ENCODE data around the gene ACTA1. TPM values are rescaled to one million over a fixed set of nuclear protein-coding genes. Genes with fewer than 3 reads are reported as not detected.
"Not testable (repeated sequence)": the region's sequence is repeated elsewhere in the genome, so short reads cannot be mapped to it uniquely, and the experiment has no call there.

ACTA1 gene
- total RNA-seq (2014; rRNA removed; shearing (Covaris generic)), result not detected in 2 replicates

DNA sequence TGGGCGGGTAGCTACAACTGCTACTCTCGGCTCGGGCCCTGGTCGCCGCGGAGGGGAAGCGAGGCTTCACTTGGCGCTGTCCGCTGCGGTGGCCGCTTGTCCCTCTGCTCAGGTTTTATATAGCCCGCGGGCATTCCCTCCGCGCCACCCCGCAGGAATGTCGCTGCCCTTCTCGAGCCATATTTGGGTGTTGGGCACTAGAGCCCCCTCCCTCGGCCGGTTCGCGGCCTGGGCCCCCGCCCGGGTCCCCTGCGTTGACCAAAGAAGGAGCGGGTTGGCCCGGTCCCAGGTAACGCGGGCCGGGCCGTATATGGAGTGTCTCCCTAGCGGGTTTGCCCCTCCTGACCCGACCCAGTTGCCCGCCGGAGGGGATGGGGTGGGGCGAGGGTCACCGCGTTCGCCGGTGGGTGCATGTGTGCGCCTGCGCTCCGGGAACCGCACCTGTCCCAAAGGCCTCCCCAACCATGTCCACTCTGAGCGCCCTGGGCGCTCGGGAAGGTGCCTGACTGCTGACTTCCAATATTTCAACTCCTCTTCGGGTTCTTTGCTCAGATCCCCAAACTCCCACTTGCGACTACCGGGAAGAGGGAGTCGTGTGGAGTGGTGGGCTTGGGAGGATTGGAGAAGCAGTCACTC is at the start of gene ACTA1:
TSS of gene ACTA1 (minus strand) at position 90 of the 636 bp plus-strand sequence. CDS start 979 bp downstream, outside the sequence.
- no peak for DNase-seq (ENCODE audit: low spot score)

- DNase-seq (ENCODE audit: low spot score), result no peak
These were observed 48.6 kb upstream of the ACTA1 start for GRCh38 chr1:229482511-229482910.

DNA sequence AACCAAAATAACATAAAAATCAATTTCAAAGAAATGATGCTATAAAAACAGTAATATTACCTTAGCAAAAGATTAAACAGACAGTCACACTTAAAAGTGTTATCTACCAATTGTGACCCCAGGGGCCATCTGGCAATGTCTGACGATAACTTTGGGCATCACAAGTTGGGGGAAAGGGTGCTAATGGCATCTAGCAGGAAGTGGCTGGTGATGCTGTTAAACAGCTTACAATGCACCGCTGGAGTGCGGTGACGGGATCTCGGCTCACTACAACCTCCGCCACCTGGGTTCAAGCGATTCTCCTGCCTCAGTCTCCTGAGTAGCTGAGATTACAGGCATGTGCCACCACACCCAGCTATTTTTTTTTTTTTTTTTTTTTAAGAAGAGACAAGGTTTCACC is 46.6 kb upstream of the ACTA1 start:
- no peak for DNase-seq (ENCODE audit: low spot score)

DNA sequence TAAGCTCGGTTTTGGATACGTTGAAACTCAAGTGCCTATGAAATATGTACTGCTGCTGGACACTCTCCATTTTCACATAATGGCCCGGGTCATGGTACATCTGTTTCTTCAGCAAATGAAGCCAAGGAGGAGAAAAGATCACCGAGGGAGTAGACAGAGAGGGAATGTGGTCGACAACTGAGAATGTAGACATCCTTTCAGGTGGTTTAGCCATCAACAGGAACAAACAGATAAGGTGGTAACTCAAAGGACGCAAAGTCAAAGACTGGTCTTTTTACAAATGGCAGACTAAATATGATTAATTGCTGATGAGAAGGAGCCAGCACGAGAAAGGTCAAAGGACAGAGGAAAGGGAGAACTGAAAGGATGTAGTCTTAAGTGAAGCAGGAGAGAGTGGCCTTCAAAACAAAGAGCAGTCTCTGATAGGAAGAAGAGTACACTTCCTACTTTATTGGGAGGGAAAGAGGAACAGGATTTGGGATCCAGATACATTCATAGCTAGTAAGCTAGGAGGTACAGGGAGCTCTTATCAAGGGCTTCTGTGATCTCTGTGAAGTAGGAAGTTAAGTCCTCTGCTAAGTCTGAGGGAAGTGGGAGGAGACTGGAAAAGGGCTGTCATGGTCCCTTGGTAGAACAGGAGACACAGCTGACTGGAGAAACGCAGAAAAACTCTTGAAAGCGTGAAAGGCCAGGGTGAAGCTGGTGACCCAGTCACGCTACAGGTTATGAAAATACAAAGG is 45.9 kb upstream of the ACTA1 start:
- DNase-seq (ENCODE audit: low spot score), result no peak

DNA sequence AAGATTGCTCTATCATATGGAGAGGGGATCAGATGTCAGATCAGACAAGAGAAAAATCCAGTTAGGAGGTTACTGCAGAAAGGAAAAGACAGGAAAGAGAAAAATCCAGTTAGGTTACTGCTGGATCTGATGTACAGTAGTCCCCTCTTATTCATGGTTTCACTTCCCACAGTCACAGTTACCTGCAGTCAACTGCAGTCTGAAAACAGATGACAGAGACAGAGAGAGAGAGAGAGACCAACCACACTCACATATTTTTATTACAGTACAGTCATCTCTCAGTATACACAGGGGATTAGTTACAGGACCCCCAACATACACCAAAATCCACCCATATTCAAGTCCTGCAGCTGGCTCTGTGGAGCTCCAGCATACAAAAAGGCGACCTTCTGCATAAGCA is 45.0 kb upstream of the ACTA1 start:
- DNase-seq (ENCODE audit: low spot score), result no peak

DNA sequence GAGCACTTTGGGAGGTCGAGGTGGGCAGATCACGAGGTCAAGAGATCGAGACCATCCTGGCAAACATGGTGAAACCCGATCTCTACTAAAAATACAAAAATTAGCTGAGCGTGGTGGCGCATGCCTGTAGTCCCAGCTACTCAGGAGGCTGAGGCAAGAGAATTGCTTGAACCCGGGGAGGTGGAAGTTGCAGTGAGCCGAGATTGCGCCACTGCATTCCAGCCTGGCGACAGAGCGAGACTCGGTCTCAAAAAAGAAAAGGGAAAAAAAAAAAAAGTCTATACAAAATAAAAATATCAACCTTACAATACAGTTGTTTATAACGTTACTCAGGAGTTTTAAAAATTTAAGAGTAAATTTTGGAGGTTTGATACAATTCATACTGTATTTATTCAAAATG is 42.0 kb upstream of the ACTA1 start:
- not testable (repeated sequence) for DNase-seq (ENCODE audit: low spot score)

GRCh38 chr1:229474509-229474908 is 40.6 kb upstream of the ACTA1 start:
- DNase-seq (ENCODE audit: low spot score), result no peak

GRCh38 chr1:229471175-229471574 is 37.3 kb upstream of the ACTA1 start:
- DNase-seq (ENCODE audit: low spot score), result no peak

DNA sequence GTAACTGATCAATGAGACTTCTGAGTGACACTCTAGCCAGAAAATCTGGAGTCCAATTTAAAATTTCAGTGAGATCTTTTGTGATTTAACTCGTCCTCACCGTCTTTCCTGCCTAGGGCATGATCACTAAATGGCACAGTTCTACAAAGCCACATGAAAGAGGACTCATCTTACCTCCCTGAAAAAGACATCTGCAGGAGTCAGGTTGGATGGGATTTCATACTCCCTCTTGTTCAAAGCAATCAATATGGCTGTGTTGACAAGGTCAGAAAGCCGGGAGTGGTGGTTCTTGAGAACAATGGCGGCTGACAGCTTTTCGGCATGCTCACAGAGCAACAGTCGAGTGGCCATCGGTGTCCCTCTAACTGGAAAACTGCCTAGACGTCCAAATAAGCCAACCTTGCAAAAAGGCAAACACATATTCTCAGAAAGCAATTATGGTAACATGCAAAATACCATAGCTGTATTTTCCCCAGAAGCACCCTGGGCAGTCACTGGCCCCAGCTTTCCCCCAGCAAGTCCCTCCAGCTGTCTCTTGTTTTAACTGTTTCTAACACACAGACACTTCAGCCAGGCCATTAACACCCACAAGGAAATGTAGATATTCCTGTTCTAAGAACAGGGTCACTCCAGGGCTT is 36.6 kb upstream of the ACTA1 start:
- DNase-seq (ENCODE audit: low spot score), result no peak

DNA sequence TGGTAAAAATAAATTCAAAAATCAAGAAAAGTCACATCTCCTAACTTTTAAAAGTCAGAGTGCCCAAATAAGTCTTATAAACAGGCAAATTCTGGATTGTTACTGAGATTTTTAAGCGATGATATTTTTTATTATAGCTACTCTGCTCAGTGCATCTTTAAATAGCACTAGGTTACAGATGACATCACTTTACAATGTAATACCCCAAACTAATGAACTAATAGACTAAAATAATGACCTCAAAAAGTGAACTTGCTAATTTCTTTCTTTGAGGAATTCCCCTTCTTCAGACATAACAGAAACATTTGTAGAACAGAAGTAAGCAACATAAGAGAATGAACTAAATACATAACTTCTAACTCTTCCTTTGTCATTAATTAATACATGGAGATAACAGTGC is 33.0 kb upstream of the ACTA1 start:
- DNase-seq (ENCODE audit: low spot score), result no peak

GRCh38 chr1:229464672-229465071 is 30.8 kb upstream of the ACTA1 start:
- DNase-seq (ENCODE audit: low spot score), result no peak

DNA sequence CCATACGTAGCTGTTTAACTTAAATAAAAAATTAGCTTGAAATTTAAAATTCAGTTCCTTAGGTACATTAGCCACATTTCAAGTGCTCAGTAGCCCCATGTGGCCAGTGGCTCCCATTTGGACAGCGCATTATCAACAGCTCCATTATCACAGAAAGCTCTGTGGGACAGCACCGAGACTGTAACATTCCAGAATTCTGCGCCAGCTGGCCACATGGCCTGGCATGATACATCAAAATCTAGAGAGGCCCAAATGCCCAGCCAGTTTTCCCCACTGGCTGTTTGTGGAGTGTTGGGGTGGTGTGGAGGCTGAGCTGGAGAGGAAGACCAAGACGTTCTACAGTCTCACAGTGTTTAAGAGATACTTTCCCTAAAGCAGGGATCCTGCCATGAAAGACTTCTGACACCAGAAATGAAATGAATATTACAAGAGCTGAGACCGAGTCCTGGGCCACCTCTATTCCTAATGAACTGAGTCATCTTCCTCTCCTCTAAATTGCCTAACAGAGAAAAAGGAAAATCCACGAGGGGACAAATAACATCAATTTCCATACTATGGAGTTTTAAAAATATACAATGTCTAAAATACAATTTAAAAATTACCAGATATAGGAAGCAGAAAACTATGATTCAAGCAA is 27.3 kb upstream of the ACTA1 start:
- no peak for DNase-seq (ENCODE audit: low spot score)

- DNase-seq (ENCODE audit: low spot score), result no peak
These were observed 25.9 kb upstream of the ACTA1 start for GRCh38 chr1:229459815-229460214.

DNA sequence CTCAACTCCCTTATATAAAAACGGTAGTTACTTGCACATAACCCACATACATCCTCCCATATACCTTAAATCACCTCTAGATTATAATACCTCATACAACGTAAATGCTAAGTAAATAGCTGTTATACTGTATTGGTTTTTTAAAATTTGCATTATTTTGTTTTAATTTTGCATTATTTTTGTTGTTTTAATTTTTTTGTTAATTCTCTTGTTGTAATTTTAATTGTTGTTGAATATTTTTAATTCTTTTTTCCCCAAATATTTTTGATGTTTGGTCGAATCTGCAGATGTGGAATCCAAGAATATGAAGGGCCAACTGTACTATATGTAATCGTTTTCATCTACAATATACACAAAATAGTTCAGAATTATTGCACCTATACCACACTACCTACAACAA is 23.5 kb upstream of the ACTA1 start:
- no peak for DNase-seq (ENCODE audit: low spot score)

GRCh38 chr1:229456016-229456415 is 22.1 kb upstream of the ACTA1 start:
- DNase-seq (ENCODE audit: low spot score), result no peak

- no peak for DNase-seq (ENCODE audit: low spot score)
These were observed 20.2 kb upstream of the ACTA1 start for GRCh38 chr1:229454056-229454455.

- peak; percentile 46 for DNase-seq (ENCODE audit: low spot score)
These were observed 19.3 kb upstream of the ACTA1 start for GRCh38 chr1:229452956-229453801.

DNA sequence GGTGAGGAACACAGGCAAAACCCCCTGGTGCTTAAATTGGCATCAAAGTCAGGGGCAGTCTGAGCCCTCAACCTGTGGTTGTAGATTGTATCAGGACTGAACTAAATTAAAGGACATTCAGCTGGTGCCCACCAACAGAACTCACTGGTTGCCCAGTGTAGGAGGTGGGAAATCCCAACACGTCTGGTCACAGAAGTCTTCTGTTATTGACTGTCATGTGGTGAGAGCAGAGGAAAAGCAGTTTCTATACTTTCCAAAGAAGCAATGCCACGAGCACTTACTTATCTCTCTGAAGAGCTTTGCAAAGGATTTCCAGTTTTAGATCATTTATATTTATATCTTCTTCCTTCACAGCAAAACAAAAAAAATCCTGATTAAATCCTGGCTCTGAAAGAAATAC is 15.0 kb upstream of the ACTA1 start:
- DNase-seq (ENCODE audit: low spot score), result no peak

DNA sequence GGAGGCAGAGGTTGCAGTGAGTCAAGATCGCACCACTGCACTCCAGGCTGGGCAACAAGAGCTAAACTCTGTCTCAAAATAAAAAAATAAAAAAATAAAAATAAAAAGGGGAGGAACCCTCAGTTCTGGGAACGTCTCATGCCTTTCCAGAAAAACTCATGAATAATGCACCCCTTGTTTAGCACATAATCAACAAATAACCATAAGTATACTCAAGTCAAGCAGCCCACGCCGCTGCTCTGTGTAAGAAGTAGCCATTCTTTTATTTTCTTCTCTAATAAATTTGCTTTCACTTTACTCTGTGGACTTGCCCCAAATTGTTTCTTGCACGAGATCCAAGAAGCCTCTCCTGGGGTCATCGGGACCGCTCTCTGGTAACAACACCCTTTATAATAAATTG is 14.5 kb upstream of the ACTA1 start:
- no peak for DNase-seq (ENCODE audit: low spot score)

DNA sequence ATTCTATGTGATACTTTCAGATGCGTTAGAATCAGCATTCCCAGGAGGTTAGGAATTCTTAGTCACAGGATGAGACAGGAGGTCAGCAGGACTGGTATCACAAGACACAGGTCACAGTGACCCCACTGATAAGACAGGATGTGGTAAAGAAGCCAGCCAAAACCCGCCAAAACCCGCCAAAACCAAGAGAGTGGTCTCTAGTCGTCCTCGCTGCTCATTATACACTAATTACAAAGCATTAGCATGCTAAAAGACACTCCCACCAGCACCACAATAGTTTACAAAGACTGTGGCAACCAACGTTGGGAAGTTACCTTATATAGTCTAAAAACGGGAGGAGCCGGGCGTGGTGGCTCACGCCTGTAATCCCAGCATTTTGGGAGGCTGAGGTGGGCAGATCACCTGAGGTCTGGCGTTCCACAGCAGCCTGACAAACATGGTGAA is 13.9 kb upstream of the ACTA1 start:
- peak; percentile 94 for DNase-seq (ENCODE audit: low spot score)

DNA sequence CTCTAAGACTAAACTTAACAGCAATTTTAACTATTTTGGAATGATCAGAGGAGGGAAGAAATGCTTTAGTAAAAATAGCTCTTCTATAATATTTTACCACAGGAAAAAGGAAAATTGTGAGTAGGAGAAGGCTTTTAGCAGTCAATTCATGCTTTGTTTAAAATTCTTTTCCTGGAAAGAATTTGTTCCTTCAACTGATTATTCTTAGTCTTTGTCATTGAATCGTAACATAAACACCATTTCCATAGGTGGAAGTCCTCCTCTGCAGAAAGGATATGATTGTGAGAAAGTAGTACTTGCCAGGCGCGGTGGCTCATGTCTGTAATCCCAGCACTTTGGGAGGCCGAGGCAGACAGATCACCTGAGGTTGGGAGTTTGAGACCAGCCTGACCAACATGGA is 11.9 kb upstream of the ACTA1 start:
- no peak for DNase-seq (ENCODE audit: low spot score)
